Activated naive CD4-positive, alpha-beta T cell treated with anti-CD3 and anti-CD28 coated beads, Interleukin-2, amount 50 U/mL, for 72 hours (primary cell): ENCODE data around the gene EME2. TPM values are rescaled to one million over a fixed set of nuclear protein-coding genes. Genes with fewer than 3 reads are reported as not detected.
A peak's percentile ranks its signal among the peaks of the same experiment; 100 is the strongest.

ENCODE experiments used
- ATAC-seq, 2 donors: fragments of 150-1000 bp; cut with Tn5 transposase; 2 replicates each; pipeline ENCODE4 v1.10.0; 2021; ENCODE audit warnings: mild to moderate bottlenecking in 2 of 2, moderate library complexity in 2 of 2
- DNase-seq, 2 donors: peaks; one replicate each; pipeline ENCODE4 v3.0.0; 2021 to 2022; ENCODE audit warnings: low spot score in 2 of 2
- H3K27ac Mint-ChIP-seq, 2 donors: one replicate each; pipeline ENCODE4 v1.8.0; 2022; ENCODE audit warnings: mild to moderate bottlenecking in 2 of 2, mixed read lengths in 2 of 2
- H3K36me3 Mint-ChIP-seq, 2 donors: one replicate each; pipeline ENCODE4 v1.8.0; 2022; ENCODE audit warnings: mixed read lengths in 2 of 2
- H3K9me3 Mint-ChIP-seq, 2 donors: one replicate each; pipeline ENCODE4 v1.8.0; 2022; ENCODE audit warnings: mixed read lengths in 2 of 2
- total RNA-seq, 2 donors: library from RNA; stranded (reverse); gene quantifications; one replicate each; pipeline ENCODE4 v1.2.3, GENCODE V29; 2022

EME2 gene
- total RNA-seq, 2 donors from 2014 or later: 21.9 to 24.0 TPM

GRCh38 chr16:1761751-1762150, 10.9 kb upstream of the EME2 start:
- DNase-seq (no peak), ATAC-seq (no peak)
- H3K36me3 Mint-ChIP-seq: no peaks in the 10 kb centered on the region
- H3K27ac Mint-ChIP-seq: peak overlapping the region in 1 of 2 donors; percentile 44
- no peaks in the 10 kb centered on the region for H3K9me3 Mint-ChIP-seq

GRCh38 chr16:1762196-1762878, 10.3 kb upstream of the EME2 start:
- Mint-ChIP-seq H3K27ac (no peak overlapping the region), H3K36me3 (no peaks in the 10 kb centered on the region), H3K9me3 (no peaks in the 10 kb centered on the region)
- ATAC-seq: no peak
- DNase-seq: no peak

GRCh38 chr16:1762879-1763520, 9.6 kb upstream of the EME2 start:
- no peaks in the 10 kb centered on the region for H3K9me3 Mint-ChIP-seq
- H3K27ac Mint-ChIP-seq: no peak overlapping the region
- DNase-seq: no peak
- no peaks in the 10 kb centered on the region for H3K36me3 Mint-ChIP-seq
- no peak for ATAC-seq

- Mint-ChIP-seq H3K27ac (no peak overlapping the region), H3K9me3 (no peaks in the 10 kb centered on the region), H3K36me3 (no peaks in the 10 kb centered on the region)
- ATAC-seq (no peak), DNase-seq (no peak)
Observed at GRCh38 chr16:1763521-1764511, 8.8 kb upstream of the EME2 start.

GRCh38 chr16:1764971-1765370, 7.6 kb upstream of the EME2 start:
- Mint-ChIP-seq H3K9me3 (no peaks in the 10 kb centered on the region), H3K27ac (no peak overlapping the region), H3K36me3 (no peaks in the 10 kb centered on the region)
- ATAC-seq (no peak), DNase-seq (no peak)

- ATAC-seq (no peak), DNase-seq (no peak)
- Mint-ChIP-seq H3K9me3 (no peaks in the 10 kb centered on the region), H3K36me3 (peaks cover 0 to 5% of the 10 kb centered on the region in 2 donors), H3K27ac (no peak overlapping the region)
Observed at GRCh38 chr16:1765826-1766225, 6.8 kb upstream of the EME2 start.

GRCh38 chr16:1766231-1766630, 6.4 kb upstream of the EME2 start:
- Mint-ChIP-seq H3K36me3 (peaks cover 0 to 5% of the 10 kb centered on the region in 2 donors), H3K27ac (no peak overlapping the region), H3K9me3 (no peaks in the 10 kb centered on the region)
- ATAC-seq (no peak), DNase-seq (no peak)

- H3K36me3 Mint-ChIP-seq: peaks cover 2 to 5% of the 10 kb centered on the region in 2 donors
- H3K9me3 Mint-ChIP-seq: no peaks in the 10 kb centered on the region
- DNase-seq (no peak), ATAC-seq (no peak)
- H3K27ac Mint-ChIP-seq: no peak overlapping the region
Observed at GRCh38 chr16:1766701-1767100, 5.9 kb upstream of the EME2 start.

GRCh38 chr16:1767116-1767994, 5.3 kb upstream of the EME2 start:
- no peaks in the 10 kb centered on the region for H3K9me3 Mint-ChIP-seq
- ATAC-seq: no peak
- H3K27ac Mint-ChIP-seq: peak overlapping the region in 1 of 2 donors; percentile 79
- H3K36me3 Mint-ChIP-seq: peaks cover 9 to 12% of the 10 kb centered on the region in 2 donors
- DNase-seq: peak in 1 of 2 donors; percentile 58

- H3K36me3 Mint-ChIP-seq: peaks cover 11 to 15% of the 10 kb centered on the region in 2 donors
- no peaks in the 10 kb centered on the region for H3K9me3 Mint-ChIP-seq
- ATAC-seq: no peak
- no peak for DNase-seq
- H3K27ac Mint-ChIP-seq: peak overlapping the region in 1 of 2 donors; percentile 79
Observed at GRCh38 chr16:1768061-1768766, 4.4 kb upstream of the EME2 start.

- H3K9me3 Mint-ChIP-seq: no peaks in the 10 kb centered on the region
- H3K36me3 Mint-ChIP-seq: peaks cover 11 to 15% of the 10 kb centered on the region in 2 donors
- DNase-seq: no peak
- no peak for ATAC-seq
- peak overlapping the region; percentile 14 to 79 for H3K27ac Mint-ChIP-seq
Observed at GRCh38 chr16:1768767-1769401, 3.7 kb upstream of the EME2 start.

GRCh38 chr16:1769402-1770300, 3.0 kb upstream of the EME2 start:
- ATAC-seq (no peak), DNase-seq (no peak)
- Mint-ChIP-seq H3K27ac (peak overlapping the region; percentile 84 to 92), H3K36me3 (peaks cover 11 to 15% of the 10 kb centered on the region in 2 donors), H3K9me3 (no peaks in the 10 kb centered on the region)

GRCh38 chr16:1770328-1771187, 2.1 kb upstream of the EME2 start:
- peak overlapping the region; percentile 84 to 92 for H3K27ac Mint-ChIP-seq
- DNase-seq (peak; percentile 49 to 77), ATAC-seq (peak; percentile 0 to 35)
- H3K9me3 Mint-ChIP-seq: no peaks in the 10 kb centered on the region
- H3K36me3 Mint-ChIP-seq: peaks cover 11 to 15% of the 10 kb centered on the region in 2 donors
